ENCODE data around the gene PARD3. TPM values are rescaled to one million over a fixed set of nuclear protein-coding genes. Genes with fewer than 3 reads are reported as not detected.

Gene PARD3
- total and polyA plus RNA-seq, 10 of the 15 experiments (the other 5 are each of a cell fraction or from before 2014, with no cell fraction given) = 2.6 to 43.1 (median 13.9) TPM

- Histone ChIP-seq H3K27ac (ENCODE audit: control insufficient read depth, insufficient read depth) (no peak overlapping the region), H2AFZ (ENCODE audit: control insufficient read depth, low read depth, low read length) (no peak overlapping the region), H3K9ac (ENCODE audit: control insufficient read depth, insufficient read depth, low read length) (no peak overlapping the region), H3K36me3 (ENCODE audit: control insufficient read depth in 2 of 2, insufficient read depth in 2 of 2, low read length in 1 of 2) (no peaks in the 10 kb centered on the region), H3K9me3 (replicated peaks; ENCODE audit: control insufficient read depth, insufficient read depth, low read length) (no peaks in the 10 kb centered on the region), H3K27me3 (replicated peaks in 1 of 2; ENCODE audit: control insufficient read depth in 2 of 2, insufficient read depth in 2 of 2, low read length in 1 of 2) (0 out of 4 replicates have a peak, but pooled peaks cover 0 to 3% of the 10 kb centered on the region in 2 experiments), H4K20me1 (ENCODE audit: control insufficient read depth, insufficient read depth) (no peaks in the 10 kb centered on the region), H3K79me2 (ENCODE audit: control insufficient read depth, insufficient read depth, low read length) (no peaks in the 10 kb centered on the region), H3K4me2 (ENCODE audit: control insufficient read depth, insufficient read depth) (no peak overlapping the region), H3K4me1 (ENCODE audit: control insufficient read depth, insufficient read depth, low read length) (no peaks in the 10 kb centered on the region), H3K4me3 (no peak overlapping the region)
- 43% methylated on average over 8 of the region's 8 CpGs for WGBS (ENCODE audit: insufficient coverage, insufficient replicate concordance, low lambda C conversion rate, missing lambda C conversion rate)
- ChIA-PET SMC1A (ENCODE audit: uncharacterized antibody, unreplicated experiment) (interaction anchor here (1.5 kb wide), 1 partner anchor 10 kb away, joined by 4 read pairs; no protein-coding TSS in a partner anchor), POLR2A (interaction anchor here (0.6 kb wide), 1 partner anchor 1135 kb away, joined by 3 read pairs; no protein-coding TSS in a partner anchor), RAD21 (ENCODE audit: unreplicated experiment) (interaction anchor here (2.0 kb wide), 1 partner anchor 8 kb away, joined by 7 read pairs; no protein-coding TSS in a partner anchor), CTCF (no interaction called here)
- in situ Hi-C loops (cut with MboI) (no loop called here), intact Hi-C loops (cut with micrococcal nuclease; ENCODE audit: unreplicated experiment) (no loop called here)
- TF ChIP-seq KAT2A (conservative IDR thresholded peaks at IDR 0.05; ENCODE audit: control insufficient read depth, low read depth, low read length) (no peak), GATAD2B (conservative IDR thresholded peaks at IDR 0.05; ENCODE audit: low read depth) (no peak), ZNF622 (IDR thresholded peaks at IDR 0.05) (no peak), SP1 (IDR thresholded peaks at IDR 0.05; ENCODE audit: low read depth, low read length) (no peak), IKZF1 (conservative IDR thresholded peaks at IDR 0.05) (no peak), NR2C2 (IDR thresholded peaks at IDR 0.05; ENCODE audit: borderline replicate concordance, control insufficient read depth, insufficient read length, low read depth) (no peak)
- no peak for FAIRE-seq
- no peak for DNase-seq (ENCODE audit: low read depth, low spot score)
- BruUV-seq (replicated peaks) = no TSS peak
- no peak for ATAC-seq
Observed at GRCh38 chr10:34715511-34716187, 99.4 kb downstream of the PARD3 start.

DNA sequence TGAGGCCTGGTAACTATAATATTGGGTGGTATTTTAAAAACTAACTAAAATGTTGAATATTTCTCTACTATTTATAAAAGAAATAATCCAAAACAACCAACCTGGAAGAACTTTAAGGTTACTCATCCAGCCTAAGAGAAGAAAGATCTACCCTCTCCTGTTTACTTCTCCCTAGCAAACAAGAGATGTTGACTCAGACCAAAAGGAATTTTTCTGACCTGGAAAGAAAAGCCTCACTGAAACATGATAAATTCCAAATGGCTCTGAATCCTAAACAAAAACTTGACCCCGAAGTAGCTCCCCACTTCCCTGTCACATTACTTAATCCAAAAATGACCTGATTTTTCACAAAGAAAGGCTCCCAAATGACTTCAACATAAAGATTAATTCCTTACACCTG, 101.2 kb downstream of the PARD3 start:
- no peaks in the 10 kb centered on the region for H4K20me1 ChIP-seq (ENCODE audit: control insufficient read depth, insufficient read depth)
- SMC1A ChIA-PET (ENCODE audit: uncharacterized antibody, unreplicated experiment) = interaction anchor here (0.6 to 6.6 kb wide), 5 partner anchors 10 to 102 kb away, joined by 3 to 27 read pairs (median 3); no protein-coding TSS in a partner anchor
- FAIRE-seq (no peak), ATAC-seq (no peak), DNase-seq (ENCODE audit: low read depth, low spot score) (no peak)
- POLR2A ChIA-PET = interaction anchor here (1.0 kb wide), 1 partner anchor 40 kb away, joined by 3 read pairs; no protein-coding TSS in a partner anchor
- H3K4me3 ChIP-seq = no peak overlapping the region
- in situ Hi-C loops (cut with MboI) = no loop called here
- no peaks in the 10 kb centered on the region for H3K4me1 ChIP-seq (ENCODE audit: control insufficient read depth, insufficient read depth, low read length)
- BruUV-seq (replicated peaks) = no TSS peak
- 0% methylated on average over 1 of the region's 1 CpG for WGBS (ENCODE audit: insufficient coverage, insufficient replicate concordance, low lambda C conversion rate, missing lambda C conversion rate)
- H3K4me2 ChIP-seq (ENCODE audit: control insufficient read depth, insufficient read depth) = no peak overlapping the region
- no peak overlapping the region for H3K9ac ChIP-seq (ENCODE audit: control insufficient read depth, insufficient read depth, low read length)
- H2AFZ ChIP-seq (ENCODE audit: control insufficient read depth, low read depth, low read length) = no peak overlapping the region
- intact Hi-C loops (cut with micrococcal nuclease; ENCODE audit: unreplicated experiment) = no loop called here
- CTCF ChIA-PET = interaction anchor here (1.2 to 1.3 kb wide), 2 partner anchors 11 to 67 kb away, joined by 3 read pairs; no protein-coding TSS in a partner anchor
- 0 out of 4 replicates have a peak, but pooled peaks cover 0 to 3% of the 10 kb centered on the region in 2 experiments for H3K27me3 ChIP-seq (replicated peaks in 1 of 2; ENCODE audit: control insufficient read depth in 2 of 2, insufficient read depth in 2 of 2, low read length in 1 of 2)
- RAD21 ChIA-PET (ENCODE audit: unreplicated experiment) = interaction anchor here (2.0 kb wide), 1 partner anchor 10 kb away, joined by 7 read pairs; no protein-coding TSS in a partner anchor
- no peaks in the 10 kb centered on the region for H3K9me3 ChIP-seq (replicated peaks; ENCODE audit: control insufficient read depth, insufficient read depth, low read length)
- H3K36me3 ChIP-seq (ENCODE audit: control insufficient read depth in 2 of 2, insufficient read depth in 2 of 2, low read length in 1 of 2) = no peaks in the 10 kb centered on the region
- no peak overlapping the region for H3K27ac ChIP-seq (ENCODE audit: control insufficient read depth, insufficient read depth)
- H3K79me2 ChIP-seq (ENCODE audit: control insufficient read depth, insufficient read depth, low read length) = no peaks in the 10 kb centered on the region
- no peak for TF ChIP-seq RFX5 (IDR thresholded peaks at IDR 0.05; ENCODE audit: low read depth, low read length)
- TF ChIP-seq HCFC1 (IDR thresholded peaks at IDR 0.05; ENCODE audit: low read length) = no peak
- TF ChIP-seq NFIC (IDR thresholded peaks at IDR 0.05; ENCODE audit: low read depth, low read length) = no peak
- TF ChIP-seq NRF1 (conservative IDR thresholded peaks at IDR 0.05; ENCODE audit: low read depth, low read length) = no peak
- no peak for TF ChIP-seq TCF7 (IDR thresholded peaks at IDR 0.05; ENCODE audit: borderline replicate concordance)
- TF ChIP-seq ZSCAN29 (IDR thresholded peaks at IDR 0.05) = no peak
- TF ChIP-seq ASH2L (IDR thresholded peaks at IDR 0.05; ENCODE audit: borderline replicate concordance, low read depth) = no peak
- TF ChIP-seq RB1 (IDR thresholded peaks at IDR 0.05; ENCODE audit: borderline replicate concordance) = no peak
- no peak for TF ChIP-seq ZBED1 (IDR thresholded peaks at IDR 0.05; ENCODE audit: borderline replicate concordance)
- TF ChIP-seq BCL3 (IDR thresholded peaks at IDR 0.05; ENCODE audit: borderline replicate concordance, insufficient read depth, low read depth, low read length, poor library complexity, severe bottlenecking) = no peak
- TF ChIP-seq TCF12 (IDR thresholded peaks at IDR 0.05; ENCODE audit: low read depth, low read length) = no peak

Data from GM12878 (cell line).